ENCODE results near the gene PSMB10.
A peak's percentile ranks its signal among the peaks of the same experiment; 100 is the strongest.
"Not testable (repeated sequence)": the region's sequence is repeated elsewhere in the genome, so short reads cannot be mapped to it uniquely, and the experiment has no call there.

Gene PSMB10

DNA sequence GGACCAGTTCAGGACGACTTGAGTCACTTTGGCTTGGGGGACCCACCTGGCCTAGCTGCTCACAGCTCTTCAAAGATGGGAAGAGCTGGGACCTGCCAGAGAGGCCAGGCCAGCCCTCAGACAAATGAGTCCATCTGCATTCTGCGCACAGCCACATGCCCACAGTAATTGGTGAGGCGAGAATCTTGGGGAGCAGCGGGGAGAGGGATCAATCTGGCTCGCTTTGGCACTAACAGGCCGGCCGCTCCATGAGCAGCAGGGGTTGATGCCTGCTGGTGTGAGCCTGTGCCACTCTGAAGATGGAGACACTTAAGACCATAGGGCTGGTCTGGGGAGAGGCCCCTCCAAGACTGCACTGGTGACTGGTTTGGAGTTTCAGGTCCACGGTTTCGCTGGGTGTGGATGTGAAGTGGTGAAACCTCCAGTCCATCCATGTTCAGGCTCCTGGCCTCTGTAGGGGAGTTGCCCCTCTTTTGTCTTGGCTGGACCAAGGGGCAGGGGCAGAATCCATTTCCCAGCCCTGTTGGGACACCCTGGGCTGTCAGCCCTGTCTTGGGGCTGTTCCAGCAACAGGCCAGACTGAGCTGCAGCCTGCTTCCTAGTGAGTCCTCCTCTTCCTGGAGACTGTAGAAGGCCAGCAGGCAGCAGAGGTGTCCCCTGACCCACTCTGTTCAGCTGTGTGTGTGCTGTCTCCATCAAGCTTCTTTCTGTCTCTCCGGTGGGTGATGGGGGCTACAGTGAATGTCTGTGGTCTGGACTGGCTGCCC lies 12.3 kb downstream of the PSMB10 start:
- DNase-seq, result no peak

GRCh38 chr16:67923414-67924116 lies 13.1 kb downstream of the PSMB10 start:
- no peak for DNase-seq

GRCh38 chr16:67922740-67923139 lies 13.9 kb downstream of the PSMB10 start:
- peak; percentile 72 to 80 for DNase-seq

DNA sequence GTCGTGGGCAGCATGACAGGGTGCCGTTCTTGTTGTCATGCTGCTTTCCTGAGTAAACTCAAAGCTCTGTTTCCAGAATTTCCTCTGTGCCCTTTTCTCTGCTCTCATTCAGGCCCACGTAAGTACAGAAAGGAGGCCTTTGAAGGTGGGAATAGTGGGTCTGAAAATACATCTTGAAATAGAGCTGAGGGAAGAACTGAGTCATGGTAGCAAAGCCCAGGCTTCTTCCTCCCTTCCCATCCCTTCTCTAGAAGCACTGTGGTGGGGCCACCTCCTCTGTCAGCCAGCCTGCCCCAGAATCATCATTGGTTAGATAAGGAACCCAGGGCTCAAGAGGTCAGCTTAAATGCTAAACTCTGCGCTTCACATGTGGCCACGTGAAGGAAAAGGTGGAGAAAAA lies 14.4 kb downstream of the PSMB10 start:
- DNase-seq, result no peak

DNA sequence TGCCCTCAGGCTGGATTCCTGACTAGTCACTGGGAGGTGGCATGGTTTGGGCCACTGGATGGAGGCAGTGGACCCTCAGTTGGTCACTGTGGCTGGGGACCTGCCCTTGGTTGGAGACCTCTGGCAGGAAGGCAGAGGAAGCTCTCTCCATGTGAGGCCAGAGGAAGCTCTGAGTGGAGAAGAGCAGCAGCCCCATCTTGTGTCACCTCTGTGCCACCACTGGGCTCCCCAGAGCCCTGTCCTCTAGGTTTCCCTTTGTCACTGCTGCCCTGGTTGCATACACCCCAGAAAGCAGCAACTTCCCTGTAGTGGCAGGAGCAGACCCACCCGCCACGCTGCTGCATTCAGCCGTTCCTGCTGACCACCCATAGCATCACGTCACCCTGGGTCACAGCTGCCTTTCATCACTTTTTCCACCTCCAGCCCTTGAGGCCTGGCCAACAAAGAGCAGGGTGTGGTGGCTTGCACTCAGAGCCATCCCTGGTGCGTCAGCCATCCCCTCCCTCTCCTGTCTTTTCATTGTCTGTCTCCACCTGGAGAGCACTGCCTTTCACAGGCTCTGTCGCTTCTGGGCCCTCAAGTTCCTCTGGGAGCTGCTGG lies 16.9 kb downstream of the PSMB10 start:
- no peak for DNase-seq

DNA sequence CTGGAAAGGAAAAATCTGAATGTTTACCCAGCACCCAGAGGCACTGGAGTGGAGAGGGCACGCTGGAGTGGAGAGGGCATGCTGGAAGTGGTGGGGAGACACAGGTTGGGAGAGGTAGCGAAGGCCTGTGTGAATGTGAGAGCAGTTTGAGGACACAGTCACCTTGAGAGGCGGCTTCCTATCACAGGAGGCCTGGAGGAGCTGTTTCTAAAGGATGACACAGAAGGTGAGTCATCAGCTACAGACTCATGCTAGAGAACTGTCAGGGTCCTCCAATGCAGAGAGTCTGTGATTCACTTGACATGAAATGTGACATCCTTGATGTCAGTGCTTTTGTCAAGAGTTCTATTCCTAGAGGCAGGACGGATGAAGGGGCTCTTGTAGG lies 18.8 kb downstream of the PSMB10 start:
- no peak for DNase-seq

- no peak for DNase-seq
These were observed 19.4 kb downstream of the PSMB10 start for GRCh38 chr16:67917140-67917851.

DNA sequence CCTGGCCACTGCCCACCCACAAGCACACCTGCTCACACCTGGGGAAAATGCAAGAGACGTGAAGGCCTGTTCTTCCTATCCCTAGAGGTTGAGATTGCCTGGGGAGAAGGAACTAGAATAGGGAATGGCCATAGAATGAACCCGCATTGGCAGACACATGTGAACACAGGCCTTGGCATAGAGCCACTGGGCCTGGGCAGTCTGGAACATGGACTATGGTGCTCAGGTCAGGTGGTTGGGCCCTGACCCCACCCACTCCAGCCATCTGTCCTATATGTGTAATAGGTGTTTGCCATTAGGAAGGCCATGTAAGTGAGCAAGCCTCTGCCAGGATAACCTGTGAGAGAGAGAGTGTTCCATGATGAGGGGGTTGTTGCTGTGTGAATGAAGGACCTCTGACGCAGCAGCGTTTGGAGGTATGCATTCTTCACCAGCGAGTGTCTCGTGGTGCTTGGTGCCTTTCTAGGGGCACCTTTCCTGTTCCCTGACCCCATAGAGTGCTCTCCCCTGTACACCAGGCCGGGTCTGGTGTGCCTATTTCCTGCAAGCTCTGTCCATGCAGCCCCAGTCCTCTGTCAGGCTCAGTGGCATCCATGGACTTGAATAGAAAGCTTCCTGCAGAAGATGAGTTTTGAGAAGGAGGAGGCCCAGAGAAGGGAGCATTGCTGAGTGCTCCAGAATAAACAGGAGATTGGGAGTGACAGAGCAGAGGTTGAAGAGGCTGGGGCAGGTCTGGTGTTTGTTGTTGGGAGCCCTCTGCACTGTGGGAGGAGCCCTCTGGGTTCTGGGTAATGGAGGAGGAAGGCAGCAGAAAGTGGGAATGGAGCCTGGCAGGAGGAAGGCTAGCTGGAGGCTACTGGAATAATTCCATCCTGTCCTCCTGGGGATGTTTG lies 20.6 kb downstream of the PSMB10 start:
- no peak for DNase-seq

- not testable (repeated sequence) for DNase-seq
These were observed 21.2 kb downstream of the PSMB10 start for GRCh38 chr16:67915496-67915769.

GRCh38 chr16:67914758-67915495 lies 21.7 kb downstream of the PSMB10 start:
- no peak for DNase-seq

- DNase-seq, result no peak
These were observed 26.5 kb downstream of the PSMB10 start for GRCh38 chr16:67910158-67910557.

DNA sequence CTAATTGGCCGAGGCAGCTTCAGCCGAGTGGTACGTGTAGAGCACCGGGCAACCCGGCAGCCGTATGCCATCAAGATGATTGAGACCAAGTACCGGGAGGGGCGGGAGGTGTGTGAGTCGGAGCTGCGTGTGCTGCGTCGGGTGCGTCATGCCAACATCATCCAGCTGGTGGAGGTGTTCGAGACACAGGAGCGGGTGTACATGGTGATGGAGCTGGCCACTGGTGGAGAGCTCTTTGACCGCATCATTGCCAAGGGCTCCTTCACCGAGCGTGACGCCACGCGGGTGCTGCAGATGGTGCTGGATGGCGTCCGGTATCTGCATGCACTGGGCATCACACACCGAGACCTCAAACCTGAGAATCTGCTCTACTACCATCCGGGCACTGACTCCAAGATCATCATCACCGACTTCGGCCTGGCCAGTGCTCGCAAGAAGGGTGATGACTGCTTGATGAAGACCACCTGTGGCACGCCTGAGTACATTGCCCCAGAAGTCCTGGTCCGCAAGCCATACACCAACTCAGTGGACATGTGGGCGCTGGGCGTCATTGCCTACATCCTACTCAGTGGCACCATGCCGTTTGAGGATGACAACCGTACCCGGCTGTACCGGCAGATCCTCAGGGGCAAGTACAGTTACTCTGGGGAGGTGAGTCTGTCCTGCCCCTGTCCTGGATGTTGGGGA lies 27.5 kb downstream of the PSMB10 start:
- no peak for DNase-seq

- no peak for DNase-seq
These were observed 29.1 kb downstream of the PSMB10 start for GRCh38 chr16:67907397-67908180.

GRCh38 chr16:67902831-67903230 lies 33.8 kb downstream of the PSMB10 start:
- DNase-seq, result no peak

GRCh38 chr16:67901734-67902133 lies 34.9 kb downstream of the PSMB10 start:
- DNase-seq, result no peak

DNA sequence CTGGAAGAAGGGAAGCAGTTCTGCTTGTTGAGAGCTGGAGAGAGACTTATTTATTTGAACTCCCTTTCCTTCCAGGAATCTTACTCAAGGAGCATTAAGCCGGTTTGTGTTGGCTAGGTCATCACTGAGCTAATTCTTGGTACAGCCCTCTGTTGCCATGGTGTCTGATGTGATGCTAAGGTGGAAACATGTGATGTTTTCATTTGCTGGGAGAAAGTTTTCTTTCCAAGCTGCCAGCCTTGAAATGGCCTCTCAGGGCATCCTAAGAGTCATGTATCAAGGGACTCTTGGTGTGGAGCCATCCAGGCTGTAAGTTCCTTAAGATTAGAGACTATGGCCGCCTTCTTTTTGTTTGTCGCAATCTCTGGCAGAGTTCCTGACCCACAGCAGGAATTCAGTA lies 39.4 kb downstream of the PSMB10 start:
- DNase-seq, result no peak

GRCh38 chr16:67893743-67894399 lies 42.8 kb downstream of the PSMB10 start:
- DNase-seq, result no peak

- DNase-seq, result peak; percentile 97 to 98
These were observed 43.5 kb downstream of the PSMB10 start, which contains the start of gene PSKH1 for GRCh38 chr16:67892899-67893742. PSKH1 (plus strand) TSS chr16:67893254; CDS start chr16:67908750, 15,496 bp downstream.

- DNase-seq, result no peak
These were observed 44.3 kb downstream of the PSMB10 start for GRCh38 chr16:67892375-67892774.

Data from Kasumi-1 (cell line).